Right hindlimb (tissue), 1 donor: ENCODE results near the gene TENT4B.

Experiments used
- DNase-seq: peaks from one replicate; pipeline ENCODE4 v3.0.0-alpha.2; 2018

TENT4B gene

DNA sequence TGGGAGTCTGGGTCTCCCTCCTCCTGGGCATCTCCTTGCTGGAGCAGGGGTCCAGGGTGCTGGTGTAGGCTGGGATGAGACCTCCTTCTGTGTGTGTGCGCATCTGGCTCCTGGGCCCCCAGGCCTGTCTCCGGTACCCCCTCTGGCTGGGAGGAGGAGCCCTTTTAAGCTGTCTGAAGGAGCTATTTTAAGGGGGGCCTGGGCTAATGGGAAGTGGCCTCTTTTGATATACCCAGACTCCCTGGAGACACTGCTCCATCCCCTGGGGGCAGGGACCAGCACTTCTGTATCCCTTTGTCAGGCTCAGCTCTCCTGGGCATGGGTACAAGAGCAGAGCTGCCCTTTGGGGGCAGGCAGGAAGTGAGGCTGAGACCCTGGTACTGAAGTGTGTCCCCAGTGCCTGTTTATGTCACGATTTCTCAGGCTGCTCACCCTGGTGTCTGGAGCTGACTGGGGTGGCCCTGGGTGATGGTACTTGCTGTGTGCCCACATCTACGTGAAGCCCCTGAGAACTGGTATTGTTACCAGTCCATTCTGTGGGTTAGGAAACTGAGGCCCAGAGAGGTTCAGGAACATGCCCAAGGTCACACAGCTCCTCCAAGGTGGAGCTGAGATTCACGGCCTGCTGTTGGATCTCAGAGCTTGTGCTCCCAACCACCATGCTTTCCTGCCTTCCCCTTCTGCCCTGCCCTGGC, 119.7 kb downstream of the TENT4B start:
- no peak for DNase-seq

DNA sequence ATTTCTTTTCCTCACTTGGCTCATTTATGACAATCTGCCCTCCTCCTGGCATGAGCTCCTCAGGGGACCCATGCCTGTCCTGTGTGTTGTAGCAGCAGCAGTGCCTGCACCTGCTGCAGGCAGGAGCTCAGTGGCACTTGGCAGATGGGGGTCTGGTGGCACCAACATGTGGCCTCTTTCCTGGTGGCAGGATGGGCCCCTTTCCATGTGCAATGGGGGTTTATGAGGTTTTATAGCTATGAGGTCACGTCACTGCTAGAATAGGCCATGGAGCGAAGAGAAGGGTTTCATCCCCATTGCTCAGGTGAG, 120.2 kb downstream of the TENT4B start:
- no peak for DNase-seq

DNA sequence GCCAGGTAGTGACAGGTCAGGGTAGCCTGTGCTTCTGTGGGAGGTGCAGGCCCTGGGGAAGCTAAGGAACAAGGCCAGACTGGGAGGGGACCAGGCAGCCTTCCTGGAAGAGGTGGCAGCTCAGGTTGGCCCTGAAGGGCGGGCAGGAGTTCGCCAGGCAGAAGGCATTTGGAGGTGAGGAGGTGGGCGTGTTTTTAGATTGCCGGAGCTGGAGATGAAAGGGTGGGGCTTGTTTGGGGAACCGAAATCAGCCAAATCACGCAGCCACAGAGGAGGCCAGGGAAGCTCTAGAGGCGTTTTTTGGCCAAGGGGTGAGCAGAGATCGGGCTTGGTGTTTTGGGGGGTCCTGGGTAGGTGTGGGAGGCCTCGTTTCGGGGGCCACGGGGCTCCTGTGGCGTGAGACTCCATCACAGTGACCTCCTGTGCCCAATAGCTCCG, 120.8 kb downstream of the TENT4B start:
- no peak for DNase-seq

DNA sequence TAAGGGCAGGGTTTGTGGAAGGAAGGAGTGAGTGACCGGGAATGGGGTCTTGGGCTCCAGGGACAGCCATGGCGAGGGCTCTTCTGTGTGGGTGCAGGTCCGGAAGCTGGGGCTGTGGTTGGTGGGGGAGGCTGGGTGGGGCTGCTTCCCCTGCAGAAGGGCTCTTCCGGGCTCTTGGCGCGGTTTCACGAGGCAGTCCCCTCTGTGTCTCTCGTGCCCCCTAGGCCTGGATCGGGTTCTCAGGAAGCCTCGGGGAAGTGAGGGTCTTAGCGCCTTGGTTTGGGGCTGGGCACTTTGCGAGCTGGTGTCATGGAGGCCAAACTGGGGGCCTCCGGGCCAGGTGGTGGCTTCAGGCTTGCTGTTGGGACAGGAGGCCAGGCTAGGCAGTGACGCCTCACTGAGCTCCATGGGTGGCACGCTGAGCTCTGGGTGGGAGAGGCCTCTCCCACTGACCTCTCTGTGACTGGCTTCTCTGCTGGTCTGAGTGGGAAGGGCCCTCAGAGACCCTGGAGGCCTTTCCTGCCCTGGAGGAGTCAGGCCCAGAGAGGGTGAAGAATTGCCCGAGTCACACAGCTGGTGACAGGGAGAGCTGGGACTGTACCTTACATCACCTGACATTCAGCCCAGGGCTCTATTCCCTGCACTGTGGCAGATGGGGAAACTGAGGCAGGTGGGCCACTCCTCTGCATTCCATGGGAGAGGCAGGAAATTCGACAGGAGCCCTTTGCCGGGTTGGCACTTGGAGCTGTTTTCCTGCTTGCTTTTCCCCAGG, 121.4 kb downstream of the TENT4B start:
- DNase-seq, result no peak

DNA sequence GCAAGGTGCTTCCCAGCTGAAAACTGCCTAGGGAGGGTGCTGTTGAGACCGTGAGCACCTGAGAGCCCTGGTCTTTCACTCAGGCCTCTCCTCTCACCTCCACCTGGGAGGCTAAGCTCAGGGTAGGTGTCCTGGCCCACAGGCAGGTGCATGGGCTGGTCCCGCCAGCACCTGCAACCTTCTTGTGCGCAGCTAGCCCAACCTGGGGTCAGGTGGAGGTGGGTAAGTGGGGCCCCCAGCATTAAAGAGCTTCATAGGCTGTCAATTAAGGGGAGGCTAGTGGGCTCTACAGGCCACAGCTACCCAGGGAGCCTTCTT, 122.0 kb downstream of the TENT4B start:
- no peak for DNase-seq

DNA sequence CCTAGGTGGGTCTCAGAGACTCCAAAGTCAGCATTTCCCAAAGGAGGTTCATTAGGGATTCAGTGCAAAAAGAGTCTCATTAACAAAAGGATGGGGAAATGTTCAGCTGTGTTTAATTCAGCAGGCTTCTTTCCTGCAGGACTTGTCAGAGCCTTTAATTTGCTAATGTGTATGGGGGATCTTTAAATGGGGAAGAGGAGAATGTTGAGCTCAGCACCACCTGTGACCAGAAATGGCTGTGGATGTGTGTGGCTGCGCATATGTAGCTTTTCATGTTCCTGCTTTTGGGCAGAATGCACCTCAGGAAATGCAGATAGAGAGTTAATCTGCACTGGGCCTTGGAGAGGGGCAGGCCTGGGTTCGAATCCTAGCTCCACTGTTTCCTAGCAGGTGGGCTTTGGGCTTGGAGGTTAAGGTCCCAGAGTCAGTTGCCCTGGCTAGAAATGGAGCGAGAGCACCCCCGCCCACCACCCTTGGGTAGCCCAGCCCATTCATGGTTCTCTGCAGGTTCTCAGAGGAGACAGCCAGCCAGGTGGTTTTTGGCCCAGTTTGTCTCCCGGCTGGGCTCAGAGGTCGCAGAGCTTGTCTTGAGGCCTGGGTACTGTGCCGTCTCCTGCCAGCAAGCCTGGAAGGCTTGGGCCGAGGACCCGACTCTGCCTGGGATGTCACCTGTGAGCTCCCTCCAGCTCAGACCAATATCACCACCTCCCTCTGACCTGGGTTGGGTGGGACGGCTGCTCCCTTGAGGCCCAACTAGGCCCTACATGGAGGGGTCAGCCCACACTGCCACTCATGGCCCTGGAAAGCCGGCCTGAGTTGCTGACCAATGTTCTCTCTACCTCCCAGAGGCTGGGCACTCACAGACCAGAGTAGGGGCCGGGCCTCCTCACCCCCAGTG, 122.6 kb downstream of the TENT4B start:
- no peak for DNase-seq

DNA sequence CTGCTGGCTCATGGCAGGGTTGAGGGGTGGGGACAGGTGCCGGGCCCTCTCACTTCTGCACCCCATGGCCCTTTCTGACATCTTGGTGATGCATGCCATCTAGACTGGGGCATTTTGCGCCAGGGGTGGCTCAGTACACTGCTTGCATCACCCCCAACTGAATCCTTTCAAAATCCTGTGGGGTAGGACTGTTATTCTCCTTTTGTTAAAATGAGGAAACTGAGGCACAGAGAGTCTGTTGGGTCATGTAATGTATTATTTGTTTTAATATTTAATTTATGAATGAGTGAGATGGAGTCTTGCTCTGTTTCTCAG, 123.2 kb downstream of the TENT4B start:
- DNase-seq, result no peak

DNA sequence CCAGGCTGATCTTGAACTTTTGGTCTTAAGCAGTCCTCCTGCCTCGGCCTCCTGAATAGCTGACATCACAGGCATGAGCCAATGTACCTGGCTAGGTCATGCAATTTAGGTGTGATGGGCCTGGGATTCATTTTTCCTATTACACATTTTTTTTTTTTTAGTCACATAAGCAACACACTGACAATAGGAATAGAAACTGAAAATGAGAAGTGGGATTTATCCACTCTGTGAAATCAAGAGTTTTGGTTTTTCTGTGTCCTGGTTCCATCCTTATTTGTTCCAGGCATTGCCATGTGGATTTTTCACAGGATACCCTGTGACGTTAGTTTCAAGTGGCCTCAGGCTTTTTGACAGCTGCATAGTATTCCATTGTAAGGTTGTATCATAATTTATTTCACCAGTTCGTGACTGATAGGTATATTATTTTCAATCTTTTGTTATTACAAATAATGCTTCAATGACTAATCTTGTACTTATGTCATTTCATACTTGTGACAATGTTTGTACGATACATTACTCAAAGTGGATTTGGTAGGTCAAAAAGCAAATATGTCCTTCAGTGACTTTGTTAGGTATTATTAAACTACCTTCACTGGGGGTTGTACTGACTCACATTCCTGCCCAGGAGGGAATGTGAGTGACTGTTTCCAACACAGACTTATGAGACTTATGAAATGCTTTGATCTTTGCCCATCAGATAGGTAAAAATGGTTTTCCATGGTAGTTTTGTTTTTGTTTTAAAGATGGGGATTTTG, 123.9 kb downstream of the TENT4B start:
- DNase-seq, result no peak

DNA sequence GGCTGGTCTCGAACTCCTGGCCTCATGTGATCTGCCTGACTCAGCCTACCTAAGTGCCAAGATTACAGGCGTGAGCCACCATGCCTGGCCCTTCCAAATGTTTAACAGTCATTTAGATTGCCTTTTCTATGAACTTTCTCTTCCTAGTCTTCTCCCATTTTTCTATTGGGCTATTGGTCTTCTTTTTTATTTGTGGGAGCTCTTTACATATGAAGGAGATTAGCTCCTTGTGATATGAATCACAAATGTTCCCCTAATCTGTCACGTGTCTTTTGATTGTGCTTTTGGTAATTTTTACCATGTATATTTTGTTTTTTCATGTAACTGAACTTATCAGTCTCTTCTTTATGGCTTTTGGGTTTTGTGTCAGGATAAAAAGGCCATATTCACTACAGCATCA, 125.1 kb downstream of the TENT4B start:
- no peak for DNase-seq

DNA sequence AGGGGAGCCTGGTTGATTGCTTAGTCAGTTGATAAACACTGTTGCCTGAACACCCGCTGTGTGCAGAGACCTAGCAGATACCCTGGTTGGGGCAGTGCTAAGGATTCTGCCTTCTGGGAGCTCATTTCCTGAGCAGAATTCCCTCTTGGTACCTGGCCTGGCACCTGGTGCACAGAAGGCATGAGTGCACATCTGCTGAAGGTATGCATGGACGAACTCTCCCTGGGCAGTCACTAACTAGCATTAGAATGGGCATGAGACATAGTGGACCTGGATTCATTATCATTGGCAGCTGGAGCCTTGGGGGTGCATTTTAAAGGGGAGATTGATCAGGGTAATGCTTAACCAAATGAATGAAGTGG, 126.4 kb downstream of the TENT4B start:
- DNase-seq, result no peak

DNA sequence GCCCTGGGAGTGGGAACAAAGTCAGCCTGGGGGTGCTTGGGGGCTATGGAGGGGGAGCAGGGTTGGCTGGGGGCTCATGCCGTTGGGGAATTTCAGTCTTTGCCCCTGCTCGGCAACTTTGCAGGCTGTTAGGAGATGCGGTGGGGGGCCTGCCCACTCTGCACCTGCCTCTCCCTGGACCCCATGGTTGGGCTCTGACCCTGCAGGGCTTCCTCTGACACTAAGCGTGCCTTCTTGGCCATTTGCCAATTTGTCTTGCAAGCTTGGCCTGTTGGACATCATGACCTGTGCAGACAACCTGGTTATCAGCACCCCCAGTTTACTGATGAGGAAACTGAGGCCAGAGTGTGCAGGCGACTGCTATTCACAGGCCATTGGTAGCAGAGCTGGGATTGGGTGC, 127.8 kb downstream of the TENT4B start:
- no peak for DNase-seq
